ENCODE data around the gene NFE2L2.

- TF ChIP-seq CTCF (IDR thresholded peaks at IDR 0.05; ENCODE audit: extremely low read depth in 1 of 2, insufficient read depth in 1 of 2, low read depth in 1 of 2, low read length in 2 of 2) (no peak), MAX (IDR thresholded peaks at IDR 0.05; ENCODE audit: insufficient read depth, insufficient read length) (no peak)
Observed at GRCh38 chr2:177246000-177246399, 18.5 kb downstream of the NFE2L2 start.
